K562 (cell line): ENCODE data around the gene LCA5. TPM values are rescaled to one million over a fixed set of nuclear protein-coding genes. Genes with fewer than 3 reads are reported as not detected.

Experiments
- ATAC-seq: fragments of 200-7000 bp; cut with Tn5 transposase; 3 replicates; pipeline ENCODE4 v1.9.1; 2020; ENCODE audit warnings: moderate library complexity
- BruUV-seq: library from RNA; stranded (reverse); fragments of 400-500 nt; replicated peaks from 2 replicates; lab custom pipeline; 2021; lab: Mats Ljungman, UMichigan
- CTCF ChIA-PET: fragments of 300-600 bp; formaldehyde crosslinking; extraction: SDS; loops from one replicate; lab custom pipeline; 2021; ENCODE audit warnings: low intra/inter-chr PET ratio; lab: Yijun Ruan, JAX
- POLR2A ChIA-PET: fragments of 300-600, 350-650 bp; sonication (Branson Sonifier 250); formaldehyde crosslinking; extraction: SDS; loops from one replicate; lab custom pipeline; 2021; ENCODE audit warnings: antibody characterized with exemption, inconsistent platforms; lab: Yijun Ruan, JAX
- DNase-seq, 4 experiments: peaks; one replicate each; pipeline versions ENCODE4 v3.0.0 to v3.0.0-alpha.2; 2011 to 2018; ENCODE audit warnings: low spot score in 3 of 4, mixed read lengths in 3 of 4; ENCODE audit errors: extremely low read depth in 1 of 4
- FAIRE-seq: peaks from 2 replicates; lab custom pipeline; 2011; peaks lifted over from hg19 to GRCh38; lab: Jason Lieb, UNC
- H2AFZ ChIP-seq: 2 replicates; pipeline ENCODE4 v1.6.0; 2011; ENCODE audit warnings: low read depth, low read length, control low read depth, inconsistent platforms
- H3K27ac ChIP-seq: fragments of 200-600 bp; 3 replicates; pipeline ENCODE4 v1.8.0; 2011; ENCODE audit warnings: low read depth, mild to moderate bottlenecking, control low read depth, inconsistent platforms, low read length, moderate library complexity, mixed read lengths; ENCODE audit errors: extremely low read depth
- H3K27me3 ChIP-seq, 2 experiments: fragments of 300-600 bp in 1 of 2; 2 replicates in 1 of 2; 3 replicates in 1 of 2; pipeline versions ENCODE4 v1.6.0 to v1.8.0; 2011; ENCODE audit warnings: inconsistent platforms in 2 of 2, low read length in 2 of 2, mild to moderate bottlenecking in 1 of 2, mixed read lengths in 1 of 2, moderate library complexity in 1 of 2; ENCODE audit not compliant: control insufficient read depth in 2 of 2, insufficient read depth in 2 of 2
- H3K36me3 ChIP-seq: fragments of 300-600 bp; 3 replicates; pipeline ENCODE4 v1.8.0; 2011; ENCODE audit warnings: mild to moderate bottlenecking, low read length, inconsistent platforms; ENCODE audit not compliant: control insufficient read depth, insufficient read depth
- H3K4me1 ChIP-seq, 2 experiments: fragments of 200-600 bp in 1 of 2; replicated peaks in 1 of 2; 2 replicates in 1 of 2; 3 replicates in 1 of 2; pipeline versions ENCODE4 v1.5.1 to v1.8.0; 2011; ENCODE audit warnings: inconsistent platforms in 2 of 2, low read length in 2 of 2, mild to moderate bottlenecking in 1 of 2, mixed read lengths in 1 of 2, moderate library complexity in 1 of 2; ENCODE audit not compliant: control insufficient read depth in 2 of 2, insufficient read depth in 2 of 2
- H3K4me2 ChIP-seq: 2 replicates; pipeline ENCODE4 v1.6.1; 2011; ENCODE audit warnings: low read length, control low read depth, inconsistent platforms, mixed read lengths; ENCODE audit not compliant: insufficient read depth
- H3K4me3 ChIP-seq: fragments of 200-600 bp; sonication (generic), shearing (Covaris generic); 2 replicates; pipeline ENCODE4 v1.5.1; 2016; ENCODE audit warnings: control low read depth, inconsistent platforms
- H3K79me2 ChIP-seq: fragments of 200-600 bp; 3 replicates; pipeline ENCODE4 v1.8.0; 2011; ENCODE audit warnings: low read length, inconsistent platforms; ENCODE audit not compliant: control insufficient read depth, insufficient read depth
- H3K9ac ChIP-seq, 2 experiments: 2 replicates each; pipeline versions ENCODE4 v1.6.0 to v1.6.1; 2011; ENCODE audit warnings: low read depth in 2 of 2, low read length in 2 of 2, control low read depth in 1 of 2, inconsistent platforms in 1 of 2, mild to moderate bottlenecking in 1 of 2, mixed read lengths in 1 of 2; ENCODE audit not compliant: insufficient read depth in 1 of 2
- H3K9me1 ChIP-seq: one replicate; pipeline ENCODE4 v1.6.0; 2011; ENCODE audit warnings: inconsistent platforms, mild to moderate bottlenecking, low read length, moderate library complexity; ENCODE audit not compliant: control insufficient read depth, insufficient read depth
- H3K9me3 ChIP-seq: replicated peaks from 2 replicates; pipeline ENCODE4 v1.5.1; 2011; ENCODE audit warnings: low read depth, low read length, inconsistent platforms; ENCODE audit not compliant: control insufficient read depth, insufficient read depth
- H4K20me1 ChIP-seq: replicated peaks from 2 replicates; pipeline ENCODE4 v1.6.1; 2011; ENCODE audit warnings: low read length, inconsistent platforms, mixed read lengths; ENCODE audit not compliant: control insufficient read depth, insufficient read depth
- BRF1 ChIP-seq: IDR thresholded peaks from 3 replicates; pipeline ENCODE4 v1.6.1; 2011; ENCODE audit warnings: borderline replicate concordance, mild to moderate bottlenecking; ENCODE audit not compliant: insufficient read length; ENCODE audit errors: extremely low read depth
- ETV1 ChIP-seq: fragments of 450-650 bp; conservative IDR thresholded peaks from 2 replicates; pipeline ENCODE4 v1.6.1; 2016; ENCODE audit warnings: missing genetic modification characterization, control low read depth, low read depth, missing compliant biosample characterization
- EWSR1 ChIP-seq: fragments of 450-650 bp; IDR thresholded peaks from 2 replicates; pipeline ENCODE4 v1.6.1; 2018; ENCODE audit warnings: borderline replicate concordance, mild to moderate bottlenecking, low read depth, moderate library complexity; ENCODE audit not compliant: partially characterized antibody
- KLF1 ChIP-seq: fragments of 450-650 bp; IDR thresholded peaks from 2 replicates; pipeline ENCODE4 v1.6.1; 2016; ENCODE audit warnings: missing genetic modification characterization, missing compliant biosample characterization
- PRPF4 ChIP-seq: fragments of 200-400 bp; formaldehyde crosslinking; IDR thresholded peaks from one replicate; pipeline ENCODE4 v1.6.1; 2017; ENCODE audit warnings: low read length, low read depth, mild to moderate bottlenecking; ENCODE audit not compliant: insufficient read depth, poor library complexity, severe bottlenecking
- SIN3B ChIP-seq: fragments of 450-650 bp; IDR thresholded peaks from 2 replicates; pipeline ENCODE4 v1.6.1; 2017; ENCODE audit warnings: low read depth, mild to moderate bottlenecking, moderate library complexity
- ZNF140 ChIP-seq: fragments of 250-450 bp; sonication (Bioruptor Pico); IDR thresholded peaks from 2 replicates; pipeline ENCODE4 v1.8.0; 2021; ENCODE audit warnings: moderate library complexity, mild to moderate bottlenecking, inconsistent platforms
- ZNF436 ChIP-seq: fragments of 250-450, 450-650 bp; sonication (Bioruptor Pico); formaldehyde crosslinking; IDR thresholded peaks from 2 replicates; pipeline ENCODE4 v1.7.0; 2020; ENCODE audit warnings: mild to moderate bottlenecking
- ZNF561 ChIP-seq: fragments of 450-650 bp; formaldehyde crosslinking; conservative IDR thresholded peaks from 2 replicates; pipeline ENCODE4 v1.4.0; 2020; ENCODE audit warnings: mild to moderate bottlenecking, moderate library complexity
- ZNF707 ChIP-seq: fragments of 250-450 bp; sonication (Bioruptor Pico); conservative IDR thresholded peaks from 2 replicates; pipeline ENCODE4 v1.8.0; 2022; ENCODE audit warnings: inconsistent platforms, mild to moderate bottlenecking, moderate library complexity
- ZNF75A ChIP-seq: fragments of 450-650 bp; formaldehyde crosslinking; IDR thresholded peaks from 2 replicates; pipeline ENCODE4 v1.4.0; 2020; ENCODE audit warnings: mild to moderate bottlenecking
- ZNF778 ChIP-seq: fragments of 450-650 bp; formaldehyde crosslinking; IDR thresholded peaks from 2 replicates; pipeline ENCODE4 v1.4.0; 2020; ENCODE audit warnings: mild to moderate bottlenecking, moderate library complexity
- ZSCAN32 ChIP-seq: fragments of 450-650 bp; formaldehyde crosslinking; IDR thresholded peaks from 2 replicates; pipeline ENCODE4 v1.4.0; 2020; ENCODE audit warnings: mild to moderate bottlenecking, moderate library complexity
- WGBS: fragments of 100-300 bp; shearing (Covaris generic); methylation state at CpG from one replicate; pipeline ENCODE4 v1.1.6; 2016; ENCODE audit warnings: low coverage, mixed read lengths; ENCODE audit not compliant: insufficient coverage; ENCODE audit errors: missing lambda C conversion rate; 5-methylcytosine and 5-hydroxymethylcytosine counted together
- in situ Hi-C: fragments of 300-500 bp; cut with MboI; formaldehyde crosslinking; loops from 4 replicates; pipeline ENCODE4 v1.15.0; 2018; ENCODE audit warnings: inconsistent platforms, mixed read lengths
- intact Hi-C: fragments of 100-400 bp; cut with micrococcal nuclease; formaldehyde crosslinking; loops from 2 replicates; pipeline ENCODE4 v1.14.2; 2022
- polyA plus RNA-seq, 8 experiments: library from polyadenylated mRNA; depleted of rRNA in 4 of 8; stranded (reverse) in 5 of 8; unstranded in 3 of 8; fragments of >200 nt; fragmentation: Nextera tagmentation in 2 of 8; fragmentation: Illumina TruSeq in 1 of 8; extraction: Ambion mirVana in 2 of 8; extraction: Trizol in 1 of 8; gene quantifications; 2 replicates each; pipeline versions ENCODE4 v1.2.1 to v1.2.3, GENCODE V29; 2011 to 2014; ENCODE audit warnings: inconsistent platforms in 1 of 8, missing spikeins in 1 of 8
- total RNA-seq, 7 experiments: library from RNA; depleted of rRNA in 6 of 7; stranded (reverse); fragments of >200 nt in 6 of 7; fragmentation: Illumina TruSeq in 2 of 7; extraction: Trizol in 2 of 7; gene quantifications; 2 replicates each; pipeline versions ENCODE4 v1.2.1 to v1.2.3, GENCODE V29; 2011 to 2021; ENCODE audit warnings: low replicate concordance in 1 of 7
- TF ChIP-seq, protein P1 (sequence below), 3 experiments: fragments of 200-800 bp in 1 of 3; fragments of 250-450 bp in 1 of 3; fragments of 450-650 bp in 1 of 3; sonication (Bioruptor Pico) in 1 of 3; sonication (Bioruptor generic) in 1 of 3; formaldehyde crosslinking in 1 of 3; IDR thresholded peaks; 2 replicates each; pipeline versions ENCODE4 v1.6.1 to v1.8.0; 2016 to 2022; ENCODE audit warnings: mild to moderate bottlenecking in 2 of 3, missing genetic modification characterization in 2 of 3, missing compliant biosample characterization in 1 of 3, moderate library complexity in 1 of 3
- TF ChIP-seq, protein P2 (sequence below): fragments of 450-650 bp; formaldehyde crosslinking; IDR thresholded peaks from 2 replicates; pipeline ENCODE4 v1.4.0; 2020; ENCODE audit warnings: mild to moderate bottlenecking, moderate library complexity

The LCA5 gene
- total and polyA plus RNA-seq, 9 of the 15 experiments (the other 6 are each of a cell fraction or from before 2014, with no cell fraction given), result 1.0 to 3.4 (median 1.8) TPM

DNA sequence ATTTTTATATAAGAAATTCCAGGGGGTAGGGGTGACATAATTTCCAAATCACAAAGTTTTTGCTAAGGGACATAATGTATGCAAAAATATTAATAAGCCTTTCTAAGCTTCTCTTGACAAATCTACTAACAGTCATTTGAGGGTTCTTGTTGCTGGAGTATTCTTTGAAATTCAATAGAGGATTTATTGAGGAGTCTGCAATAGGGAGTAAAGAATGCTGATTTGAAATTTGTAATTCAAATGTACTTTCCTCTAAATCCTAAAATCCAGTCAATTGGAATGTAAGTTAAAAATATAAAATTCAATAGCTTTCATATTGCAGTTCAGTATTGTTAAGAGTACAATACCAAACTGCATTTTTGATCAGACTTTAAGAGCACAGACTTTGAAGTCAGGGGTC, 17.1 kb upstream of the LCA5 start (continued):
- no peak for TF ChIP-seq ZNF436 (CRISPR knock-in tag)
- no peak for TF ChIP-seq EWSR1
- TF ChIP-seq BRF1, result no peak
- no peak for TF ChIP-seq ZNF140
- no peak for TF ChIP-seq PRPF4

DNA sequence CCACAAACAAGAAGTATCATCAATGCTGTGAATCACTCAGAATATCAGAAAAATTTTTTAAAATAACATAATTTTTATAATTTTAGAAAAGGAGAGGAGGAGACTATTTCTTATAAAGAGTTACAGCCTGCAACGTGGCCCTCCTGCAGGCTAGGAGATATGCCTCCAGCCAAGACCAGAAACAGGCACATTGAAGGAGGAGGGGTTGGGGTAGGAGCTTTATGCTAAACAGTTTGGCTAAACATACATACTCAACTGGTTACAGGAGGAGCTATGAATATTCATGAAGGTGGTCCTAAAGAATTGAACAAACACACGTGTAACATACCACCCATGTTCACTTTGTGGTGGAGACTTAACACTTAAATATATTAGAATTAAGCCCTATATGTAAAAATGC, 14.2 kb upstream of the LCA5 start:
- CTCF ChIA-PET, result no interaction called here

More for the DNA sequence above, 14.2 kb upstream of the LCA5 start:
- no peaks in the 10 kb centered on the region for H3K27me3 ChIP-seq
- POLR2A ChIA-PET, result interaction anchor here (0.5 kb wide), 1 partner anchor 57 kb away, joined by 3 read pairs; no protein-coding TSS in a partner anchor
- no peak overlapping the region for H3K4me3 ChIP-seq
- H2AFZ ChIP-seq, result no peak overlapping the region
- no peaks in the 10 kb centered on the region for H4K20me1 ChIP-seq
- BruUV-seq, result no TSS peak
- in situ Hi-C loops, result no loop called here
- peaks cover 10% of the 10 kb centered on the region; the same call in 2 of the 3 replicates for H3K36me3 ChIP-seq
- no peak overlapping the region; a peak in 1 of 4 replicates for H3K9ac ChIP-seq
- ATAC-seq (peak; percentile 83), FAIRE-seq (no peak)
- H3K79me2 ChIP-seq, result peaks cover 2% of the 10 kb centered on the region; the same call in 1 of the 3 replicates
- WGBS, result 46% methylated on average over 1 of the region's 2 CpGs
- no peaks in the 10 kb centered on the region for H3K9me3 ChIP-seq
- H3K27ac ChIP-seq, result no peak overlapping the region
- H3K9me1 ChIP-seq, result no peaks in the 10 kb centered on the region
- TF ChIP-seq, protein P1, sequence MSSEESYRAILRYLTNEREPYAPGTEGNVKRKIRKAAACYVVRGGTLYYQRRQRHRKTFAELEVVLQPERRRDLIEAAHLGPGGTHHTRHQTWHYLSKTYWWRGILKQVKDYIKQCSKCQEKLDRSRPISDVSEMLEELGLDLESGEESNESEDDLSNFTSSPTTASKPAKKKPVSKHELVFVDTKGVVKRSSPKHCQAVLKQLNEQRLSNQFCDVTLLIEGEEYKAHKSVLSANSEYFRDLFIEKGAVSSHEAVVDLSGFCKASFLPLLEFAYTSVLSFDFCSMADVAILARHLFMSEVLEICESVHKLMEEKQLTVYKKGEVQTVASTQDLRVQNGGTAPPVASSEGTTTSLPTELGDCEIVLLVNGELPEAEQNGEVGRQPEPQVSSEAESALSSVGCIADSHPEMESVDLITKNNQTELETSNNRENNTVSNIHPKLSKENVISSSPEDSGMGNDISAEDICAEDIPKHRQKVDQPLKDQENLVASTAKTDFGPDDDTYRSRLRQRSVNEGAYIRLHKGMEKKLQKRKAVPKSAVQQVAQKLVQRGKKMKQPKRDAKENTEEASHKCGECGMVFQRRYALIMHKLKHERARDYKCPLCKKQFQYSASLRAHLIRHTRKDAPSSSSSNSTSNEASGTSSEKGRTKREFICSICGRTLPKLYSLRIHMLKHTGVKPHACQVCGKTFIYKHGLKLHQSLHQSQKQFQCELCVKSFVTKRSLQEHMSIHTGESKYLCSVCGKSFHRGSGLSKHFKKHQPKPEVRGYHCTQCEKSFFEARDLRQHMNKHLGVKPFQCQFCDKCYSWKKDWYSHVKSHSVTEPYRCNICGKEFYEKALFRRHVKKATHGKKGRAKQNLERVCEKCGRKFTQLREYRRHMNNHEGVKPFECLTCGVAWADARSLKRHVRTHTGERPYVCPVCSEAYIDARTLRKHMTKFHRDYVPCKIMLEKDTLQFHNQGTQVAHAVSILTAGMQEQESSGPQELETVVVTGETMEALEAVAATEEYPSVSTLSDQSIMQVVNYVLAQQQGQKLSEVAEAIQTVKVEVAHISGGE (CRISPR knock-in tag; IDR thresholded peaks at IDR 0.05), result no peak
- TF ChIP-seq, protein P2, sequence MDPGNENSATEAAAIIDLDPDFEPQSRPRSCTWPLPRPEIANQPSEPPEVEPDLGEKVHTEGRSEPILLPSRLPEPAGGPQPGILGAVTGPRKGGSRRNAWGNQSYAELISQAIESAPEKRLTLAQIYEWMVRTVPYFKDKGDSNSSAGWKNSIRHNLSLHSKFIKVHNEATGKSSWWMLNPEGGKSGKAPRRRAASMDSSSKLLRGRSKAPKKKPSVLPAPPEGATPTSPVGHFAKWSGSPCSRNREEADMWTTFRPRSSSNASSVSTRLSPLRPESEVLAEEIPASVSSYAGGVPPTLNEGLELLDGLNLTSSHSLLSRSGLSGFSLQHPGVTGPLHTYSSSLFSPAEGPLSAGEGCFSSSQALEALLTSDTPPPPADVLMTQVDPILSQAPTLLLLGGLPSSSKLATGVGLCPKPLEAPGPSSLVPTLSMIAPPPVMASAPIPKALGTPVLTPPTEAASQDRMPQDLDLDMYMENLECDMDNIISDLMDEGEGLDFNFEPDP (CRISPR knock-in tag), result no peak
- TF ChIP-seq KLF1 (no peak), ZNF436 (CRISPR knock-in tag) (no peak), SIN3B (no peak), ZNF778 (CRISPR knock-in tag) (no peak), ZNF75A (CRISPR knock-in tag) (no peak), ETV1 (tag) (no peak), ZSCAN32 (CRISPR knock-in tag) (no peak), ZNF707 (CRISPR knock-in tag) (no peak), ZNF561 (CRISPR knock-in tag) (no peak)
- TF ChIP-seq, all 486 proteins: peak for 0
- DNase-seq, result no peak
- H3K4me2 ChIP-seq, result no peak overlapping the region
- H3K4me1 ChIP-seq, result peaks cover 0 to 2% of the 10 kb centered on the region in 2 experiments; a peak in 3 of 5 replicates
- intact Hi-C loops, result loop anchor here (10.0 kb wide), 1 partner anchor 147 kb away; no protein-coding TSS in a partner anchor
